T-helper 2 cell (primary cell): ENCODE data around the gene PRPF6.

Experiments
- DNase-seq, 5 experiments: peaks; one replicate each; pipeline versions ENCODE4 v3.0.0 to v3.0.0-alpha.2; 2012 to 2022

Gene PRPF6

DNA sequence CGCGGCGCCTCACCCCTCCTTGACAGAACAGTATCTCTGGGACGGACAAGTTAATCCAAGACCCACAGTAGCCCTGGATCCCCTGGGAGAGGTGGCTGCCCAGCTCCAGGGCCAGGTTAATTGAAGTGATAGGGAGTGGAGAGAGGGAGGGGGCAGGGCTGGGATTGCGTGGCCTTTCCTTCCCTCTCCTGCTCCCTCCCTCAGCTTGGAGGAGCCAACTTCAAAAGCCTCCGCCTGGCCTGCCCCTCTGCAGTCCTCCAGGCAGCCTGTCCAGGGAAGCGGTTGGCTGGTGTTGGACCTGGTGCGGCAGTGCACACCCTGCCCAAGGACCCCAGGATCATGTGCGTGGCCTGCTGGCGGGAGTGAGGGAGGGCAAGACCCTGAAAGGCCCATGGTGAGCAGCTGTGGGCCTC lies 55.0 kb downstream of the PRPF6 start, which contains the start of gene C20orf204:
TSS of gene C20orf204 (plus strand) at position 250 of the 413 bp plus-strand sequence. CDS start at position 392, 142 bp downstream.
- no peak for DNase-seq

DNA sequence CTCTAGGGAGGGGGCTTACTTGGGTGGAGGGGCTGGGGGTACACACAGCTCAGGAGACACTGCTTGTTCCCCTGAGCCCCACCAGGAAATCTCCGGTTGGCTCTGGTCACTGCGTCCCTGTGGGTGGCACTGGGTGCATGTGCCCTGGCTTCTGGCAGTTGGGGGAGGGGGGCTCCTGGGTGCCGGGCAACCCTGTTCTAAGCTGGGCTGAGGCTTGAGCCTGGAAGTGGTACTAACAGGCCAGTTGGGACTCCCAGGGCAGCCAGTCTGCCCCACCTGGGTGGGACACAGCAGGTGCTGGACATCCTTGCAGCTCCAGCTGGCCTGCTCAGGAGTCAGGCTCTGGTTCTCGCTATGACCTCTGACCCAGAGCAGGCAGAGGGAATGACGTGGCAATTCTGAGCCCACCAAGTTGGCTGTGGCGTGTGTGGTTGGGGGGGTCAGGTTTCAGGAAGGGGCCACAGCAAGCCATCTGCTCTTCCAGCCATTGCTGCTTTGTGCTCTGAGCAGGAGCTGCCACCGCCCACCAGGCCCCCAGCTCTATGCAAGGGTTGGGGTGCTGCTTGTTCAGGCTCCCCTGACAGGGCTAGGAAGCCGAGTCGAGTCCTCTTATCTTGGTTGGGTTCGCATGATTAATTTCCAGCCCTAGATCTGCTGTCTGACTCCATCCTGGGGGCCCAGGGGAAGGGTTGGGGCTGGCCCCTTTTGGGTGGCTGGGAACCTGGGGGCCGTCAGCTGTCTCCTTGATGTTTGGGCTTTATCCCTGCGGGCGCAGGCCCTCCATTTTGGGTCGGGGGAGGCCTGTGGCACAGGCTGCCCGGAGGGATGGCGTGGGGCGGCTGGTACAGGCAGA lies 55.6 kb downstream of the PRPF6 start:
- peak in 1 of 5 experiments; percentile 71 for DNase-seq

DNA sequence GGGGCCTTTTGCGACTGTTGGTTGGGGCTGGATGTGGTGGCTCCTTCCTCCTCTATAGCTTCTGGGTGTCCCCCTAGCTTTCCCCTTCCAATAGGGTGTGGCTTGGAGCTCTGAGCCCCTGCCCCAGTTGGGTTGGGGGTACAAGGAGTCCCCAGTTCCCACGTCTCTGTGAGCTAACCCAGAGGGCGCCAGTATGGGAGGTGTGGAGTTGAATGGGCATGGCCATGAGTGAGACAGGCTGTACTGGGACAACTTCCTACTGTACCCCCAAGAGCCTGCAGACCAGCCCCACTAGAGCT lies 56.2 kb downstream of the PRPF6 start:
- DNase-seq = no peak

- DNase-seq = peak in 1 of 5 experiments; percentile 75
These were observed 56.7 kb downstream of the PRPF6 start for GRCh38 chr20:64037498-64038213.

- DNase-seq = peak in 1 of 5 experiments; percentile 75
These were observed 57.3 kb downstream of the PRPF6 start for GRCh38 chr20:64038224-64038564.

- DNase-seq = peak; percentile 57 to 86 (median 62)
These were observed 57.8 kb downstream of the PRPF6 start for GRCh38 chr20:64038565-64039292.

GRCh38 chr20:64039293-64040160 lies 58.6 kb downstream of the PRPF6 start:
- no peak for DNase-seq

DNA sequence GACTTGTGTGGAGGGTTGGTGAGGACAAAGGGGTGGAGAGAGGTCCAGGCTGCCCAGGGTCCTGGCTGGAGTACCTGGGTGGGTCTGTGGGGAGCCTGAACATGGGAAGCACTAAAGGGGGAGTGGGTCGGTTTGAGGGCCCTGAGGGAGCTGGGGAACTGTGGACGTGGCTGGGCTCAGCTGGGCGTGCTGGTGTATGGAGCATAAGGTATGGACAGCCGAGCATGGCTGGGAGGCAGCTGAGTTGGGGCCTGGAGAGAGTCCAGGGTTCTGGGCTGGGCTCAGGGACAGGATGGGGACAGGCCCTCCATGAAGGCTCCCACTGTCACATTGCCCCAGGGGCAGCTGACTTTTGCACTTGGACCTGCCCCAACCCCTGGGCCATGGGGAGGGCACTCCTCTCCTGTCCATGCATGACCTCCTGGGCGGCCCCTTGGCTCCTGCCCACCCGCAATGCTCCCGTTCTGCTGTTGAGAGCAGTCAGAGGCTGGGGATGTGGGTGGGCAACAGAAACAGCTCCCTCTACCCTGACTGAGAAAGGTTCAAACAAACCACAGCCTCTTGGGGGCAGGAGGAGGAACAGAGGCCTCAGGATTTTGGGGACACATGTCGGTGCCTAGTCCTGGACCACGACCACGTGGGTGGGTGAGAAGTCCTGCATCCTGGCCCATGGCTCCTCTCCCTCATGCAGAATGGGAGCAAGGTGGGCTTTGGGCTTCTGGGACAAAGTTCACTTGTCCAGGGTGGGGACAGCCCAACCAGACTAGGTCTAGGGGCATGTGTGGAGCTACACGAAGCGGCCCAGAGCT lies 59.5 kb downstream of the PRPF6 start:
- DNase-seq = no peak

- DNase-seq = no peak
These were observed 60.3 kb downstream of the PRPF6 start for GRCh38 chr20:64041040-64041780.

DNA sequence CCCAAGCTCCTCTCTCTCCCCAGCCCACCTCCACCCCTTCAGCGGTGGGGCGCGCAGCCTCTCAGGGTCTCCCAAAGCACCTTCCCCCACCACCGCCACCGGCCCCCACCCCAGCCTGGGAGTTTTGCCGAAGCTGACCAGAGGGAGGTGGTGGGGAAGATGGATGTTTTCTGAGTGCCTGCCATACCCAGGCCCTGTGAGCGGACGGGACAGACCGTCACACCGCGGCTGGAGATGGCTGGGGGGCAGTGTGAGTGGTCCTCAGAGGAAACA lies 60.8 kb downstream of the PRPF6 start:
- no peak for DNase-seq

DNA sequence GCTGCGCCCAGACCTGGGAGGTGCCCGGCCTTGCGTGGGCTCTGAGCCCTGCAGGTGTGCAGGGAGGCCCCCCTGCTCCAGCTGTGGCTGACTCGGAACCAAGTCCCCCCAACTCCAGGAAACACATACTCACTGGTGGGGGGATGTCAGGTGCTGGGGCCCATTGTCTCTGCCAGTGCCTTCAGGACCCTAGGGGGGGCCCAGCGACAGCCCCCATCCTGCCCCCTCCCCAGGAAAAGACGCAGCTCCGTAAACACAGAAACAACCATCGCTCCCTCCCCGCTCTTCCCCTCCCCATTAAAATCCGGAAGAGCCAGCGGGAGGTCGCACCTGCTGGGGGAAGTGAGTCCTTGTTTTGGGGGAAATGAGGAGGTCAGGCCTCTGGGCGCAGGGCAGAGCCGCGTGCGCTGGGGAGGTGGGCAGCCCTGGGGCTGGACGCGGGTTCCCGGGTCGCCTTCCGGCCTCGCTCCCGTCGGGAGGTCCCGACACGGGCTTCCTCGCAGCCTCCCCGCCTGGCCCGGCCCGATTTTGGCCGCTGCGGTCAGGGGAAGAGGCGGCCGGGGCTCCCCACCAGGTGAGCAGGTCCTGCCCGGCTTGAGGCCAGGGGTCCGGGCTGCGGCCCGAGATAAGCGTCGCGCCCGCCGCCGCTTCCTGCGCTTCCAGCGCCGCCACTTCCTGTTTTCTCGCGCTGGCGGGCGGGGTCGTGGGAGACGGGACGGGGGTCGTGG lies 61.3 kb downstream of the PRPF6 start:
- DNase-seq = peak in 1 of 5 experiments; percentile 60

- no peak for DNase-seq
These were observed 62.8 kb downstream of the PRPF6 start for GRCh38 chr20:64043768-64044167.

- no peak for DNase-seq
These were observed 63.7 kb downstream of the PRPF6 start for GRCh38 chr20:64044484-64045247.

DNA sequence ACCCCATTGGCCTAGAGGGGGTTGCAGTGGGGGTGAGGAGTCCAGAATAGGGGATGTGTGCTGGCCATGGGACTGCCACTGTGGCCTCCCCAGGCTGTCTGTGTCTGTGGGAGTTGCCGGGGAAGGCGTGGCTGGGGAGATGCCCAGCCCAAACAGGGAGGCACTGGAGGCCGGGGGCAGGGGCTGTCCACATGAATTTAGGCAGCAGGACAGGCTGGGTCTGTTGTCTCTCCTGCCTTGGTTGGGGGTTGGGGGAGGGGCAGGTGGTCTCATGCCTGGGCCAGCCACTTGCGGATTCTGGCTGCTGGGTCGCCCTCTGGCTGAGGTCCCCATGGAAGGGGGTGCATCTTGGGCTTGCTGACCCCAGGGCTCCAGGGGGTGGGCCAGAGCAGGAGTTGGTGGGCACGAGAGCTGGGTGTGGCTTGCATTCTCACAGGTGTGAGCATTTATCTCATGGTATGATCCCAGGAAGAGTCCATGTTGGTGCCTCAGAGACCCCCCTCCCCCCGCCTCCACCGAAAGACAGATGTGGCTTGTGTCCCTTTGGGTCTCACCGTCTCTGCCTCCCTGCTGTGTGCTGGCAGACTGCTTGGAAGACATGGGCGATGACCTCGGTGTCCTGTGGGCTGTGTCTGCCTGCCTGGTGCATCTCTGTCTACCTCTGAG lies 64.5 kb downstream of the PRPF6 start:
- DNase-seq = no peak

DNA sequence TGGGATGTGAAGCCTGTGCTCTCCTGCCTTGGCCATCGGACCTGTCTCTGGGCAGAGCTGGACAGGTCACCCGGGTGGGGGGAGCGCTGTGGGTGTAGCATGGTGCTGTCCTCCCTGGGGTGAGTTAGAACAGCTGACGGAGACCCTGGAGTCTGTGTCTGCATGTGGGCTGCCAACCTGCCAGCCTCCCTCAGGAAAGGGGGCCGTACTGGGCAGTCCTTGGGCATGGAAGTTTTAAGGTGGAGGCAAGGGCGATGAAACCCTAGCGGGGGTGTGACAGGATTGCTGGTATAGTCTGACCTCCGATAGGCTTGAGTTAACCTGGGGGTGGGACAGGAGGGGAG lies 66.1 kb downstream of the PRPF6 start:
- DNase-seq = no peak

DNA sequence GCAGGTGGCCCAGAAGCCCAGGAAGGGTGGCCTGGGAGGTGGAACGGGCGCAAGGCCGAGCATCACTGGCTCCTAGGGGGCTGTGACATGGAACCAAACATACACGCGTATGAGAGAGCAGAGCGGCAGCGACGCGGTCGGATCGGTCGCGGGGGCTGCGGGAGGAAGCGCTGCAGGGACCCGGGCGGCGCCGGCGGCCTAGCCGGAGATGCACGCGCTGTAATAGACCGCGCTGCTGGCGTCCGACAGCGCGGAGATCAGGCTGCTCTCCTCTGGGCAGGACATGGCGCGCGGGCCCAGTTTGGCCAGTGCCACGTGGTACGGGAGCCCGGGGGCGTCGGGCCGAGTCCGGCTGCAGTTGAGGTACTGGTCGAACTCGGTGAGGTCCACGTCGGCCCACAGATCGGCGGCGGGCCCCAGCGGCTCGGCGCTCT lies 67.1 kb downstream of the PRPF6 start:
- DNase-seq = no peak

GRCh38 chr20:64048402-64049044 lies 67.6 kb downstream of the PRPF6 start:
- no peak for DNase-seq

- DNase-seq = peak in 1 of 5 experiments; percentile 62
These were observed 68.3 kb downstream of the PRPF6 start, which contains the start of gene SOX18 for GRCh38 chr20:64049060-64049877. TSS of gene SOX18 (minus strand) at chr20:64049639. CDS start at chr20:64049516, 123 bp downstream.
